Right lobe of liver (tissue), 4 donors: Measurements from ENCODE around the gene ELN.

Experiments
- CTCF ChIP-seq, 4 donors: fragments of 200-600 bp in 3 of 4; fragments of 450-650 bp in 1 of 4; IDR thresholded peaks; one replicate each; pipeline versions ENCODE4 v1.5.1 to v1.8.0; 2016 to 2022; ENCODE audit warnings: antibody characterized with exemption in 4 of 4, mild to moderate bottlenecking in 2 of 4
- POLR2A ChIP-seq: fragments of 450-650 bp; IDR thresholded peaks from one replicate; pipeline ENCODE4 v1.6.1; 2017; ENCODE audit warnings: antibody characterized with exemption, mild to moderate bottlenecking
- donor health status: DM: no; HTN: no; CAD: no.
- donor health status: DM: no; HTN: no; CAD: no.
- donor health status: DM: no; HTN: yes; CAD: no.

- TF ChIP-seq CTCF (IDR thresholded peaks at IDR 0.05) (no peak), POLR2A (no peak)
Measured at GRCh38 chr7:74064696-74065095, 36.7 kb downstream of the ELN start.
